MM.1S (cell line): ENCODE data around the gene ZNF805.

Experiments
- DNase-seq: peaks from one replicate; pipeline ENCODE4 v3.0.0-alpha.2; 2015
- H2AFZ ChIP-seq: fragments of 300-600 bp; sonication (generic); 2 replicates; pipeline ENCODE4 v1.6.0; 2016; ENCODE audit warnings: antibody characterized with exemption, low read length
- H3F3A ChIP-seq: fragments of 300-600 bp; sonication (generic); 2 replicates; pipeline ENCODE4 v1.6.1; 2016; ENCODE audit warnings: mild to moderate bottlenecking, antibody characterized with exemption, low read length, moderate library complexity, mixed read lengths; ENCODE audit not compliant: insufficient read depth
- H3K27ac ChIP-seq: fragments of 300-600 bp; sonication (generic); 2 replicates; pipeline ENCODE4 v1.5.1; 2016; ENCODE audit warnings: mild to moderate bottlenecking, low read length
- H3K27me3 ChIP-seq: fragments of 300-600 bp; sonication (generic); replicated peaks from 2 replicates; pipeline ENCODE4 v1.6.0; 2016; ENCODE audit warnings: low read length; ENCODE audit not compliant: insufficient read depth
- H3K36me3 ChIP-seq: fragments of 300-600 bp; sonication (generic); replicated peaks from 2 replicates; pipeline ENCODE4 v1.6.1; 2016; ENCODE audit warnings: mild to moderate bottlenecking, low read length, mixed read lengths; ENCODE audit not compliant: insufficient read depth
- H3K4me1 ChIP-seq: fragments of 300-600 bp; sonication (generic); 2 replicates; pipeline ENCODE4 v1.6.1; 2016; ENCODE audit warnings: low read length, mixed read lengths
- H3K4me2 ChIP-seq: fragments of 300-600 bp; sonication (generic); 2 replicates; pipeline ENCODE4 v1.6.0; 2016; ENCODE audit warnings: low read depth, low read length
- H3K4me3 ChIP-seq: fragments of 300-600 bp; sonication (generic); 2 replicates; pipeline ENCODE4 v1.5.1; 2016; ENCODE audit warnings: low read length, mixed read lengths
- H3K79me2 ChIP-seq: fragments of 300-600 bp; sonication (generic); 2 replicates; pipeline ENCODE4 v1.6.1; 2016; ENCODE audit warnings: mixed run types, low read length, mixed read lengths
- H3K9ac ChIP-seq: fragments of 300-600 bp; sonication (generic); 2 replicates; pipeline ENCODE4 v1.6.1; 2016; ENCODE audit warnings: low read length, mixed read lengths
- H3K9me2 ChIP-seq: fragments of 300-600 bp; sonication (generic); replicated peaks from 2 replicates; pipeline ENCODE4 v1.6.1; 2016; ENCODE audit warnings: mild to moderate bottlenecking, low read length, mixed read lengths; ENCODE audit not compliant: insufficient read depth
- H3K9me3 ChIP-seq: fragments of 300-600 bp; sonication (generic); replicated peaks from 2 replicates; pipeline ENCODE4 v1.6.1; 2016; ENCODE audit warnings: mild to moderate bottlenecking, low read length, mixed read lengths; ENCODE audit not compliant: insufficient read depth
- H4K20me1 ChIP-seq: fragments of 300-600 bp; sonication (generic); 2 replicates; pipeline ENCODE4 v1.6.1; 2016; ENCODE audit warnings: mild to moderate bottlenecking, low read length, moderate library complexity, mixed read lengths; ENCODE audit not compliant: insufficient read depth
- CTCF ChIP-seq: fragments of 300-600 bp; sonication (generic); IDR thresholded peaks from 2 replicates; pipeline ENCODE4 v1.5.1; 2016; ENCODE audit warnings: antibody characterized with exemption, low read length, mixed read lengths
- EZH2 ChIP-seq: fragments of 300-600 bp; sonication (generic); optimal IDR thresholded peaks from 2 replicates; pipeline ENCODE3; 2017; ENCODE audit warnings: low read depth, mild to moderate bottlenecking, antibody characterized with exemption, low read length, mixed read lengths
- EZH2phosphoT487 ChIP-seq: fragments of 300-600 bp; sonication (generic); IDR thresholded peaks from 2 replicates; pipeline ENCODE4 v1.6.1; 2018; ENCODE audit warnings: antibody characterized with exemption, low read length

The ZNF805 gene

GRCh38 chr19:57240311-57241090, at the start of gene ZNF805:
Gene ZNF805 (plus strand): TSS chr19:57240632. CDS start chr19:57240892, 260 bp downstream.
- Histone ChIP-seq H3K4me1 (peaks cover 11% of the 10 kb centered on the region; the same call in 1 of the 2 replicates), H3K9me2 (no peaks in the 10 kb centered on the region), H2AFZ (peak within 1 kb of the TSS; percentile 100), H4K20me1 (no peaks in the 10 kb centered on the region), H3K27ac (peak within 1 kb of the TSS; percentile 90), H3K4me2 (peak within 1 kb of the TSS; percentile 88), H3K79me2 (peaks cover 41% of the 10 kb centered on the region), H3K4me3 (peak within 1 kb of the TSS; percentile 98), H3K36me3 (no peaks in the 10 kb centered on the region), H3K27me3 (no peaks in the 10 kb centered on the region), H3K9ac (peak within 1 kb of the TSS; percentile 95), H3F3A (peaks cover 10% of the 10 kb centered on the region; the same call in 1 of the 2 replicates), H3K9me3 (no peaks in the 10 kb centered on the region; the same call in 1 of the 2 replicates)
- no peak for TF ChIP-seq CTCF
- TF ChIP-seq EZH2phosphoT487 = no peak
- TF ChIP-seq EZH2 = no peak
- DNase-seq = peak; percentile 96

GRCh38 chr19:57191141-57192076, 49.0 kb upstream of the ZNF805 start, which contains the start of gene ZNF264:
Gene ZNF264 (plus strand): TSS chr19:57191500. CDS start chr19:57191914, 414 bp downstream.
- Histone ChIP-seq H3K4me2 (peak within 1 kb of the TSS; percentile 54), H3K9me3 (no peaks in the 10 kb centered on the region), H3K27me3 (no peaks in the 10 kb centered on the region), H3K4me1 (no peaks in the 10 kb centered on the region), H3K4me3 (peak within 1 kb of the TSS; percentile 55), H3K9me2 (no peaks in the 10 kb centered on the region), H3K27ac (no peak within 1 kb of the TSS), H3K79me2 (no peaks in the 10 kb centered on the region), H3F3A (no peaks in the 10 kb centered on the region), H3K9ac (no peak within 1 kb of the TSS; the same call in 1 of the 2 replicates), H2AFZ (peak within 1 kb of the TSS; percentile 83), H3K36me3 (no peaks in the 10 kb centered on the region), H4K20me1 (no peaks in the 10 kb centered on the region)
- TF ChIP-seq CTCF = no peak
- no peak for TF ChIP-seq EZH2phosphoT487
- TF ChIP-seq EZH2 = no peak
- peak; percentile 63 for DNase-seq

- H3K27me3 ChIP-seq = no peaks in the 10 kb centered on the region
- no peak overlapping the region for H3K27ac ChIP-seq
- no peak for TF ChIP-seq CTCF
- no peak for TF ChIP-seq EZH2
- TF ChIP-seq EZH2phosphoT487 = no peak
- H3K4me2 ChIP-seq = peak overlapping the region; percentile 34; the same call in 1 of the 2 replicates
- H3K4me1 ChIP-seq = no peaks in the 10 kb centered on the region
- no peak for DNase-seq
- no peaks in the 10 kb centered on the region for H3K9me3 ChIP-seq
- H3K4me3 ChIP-seq = peak overlapping the region; percentile 55
- no peak overlapping the region for H3K9ac ChIP-seq
- no peaks in the 10 kb centered on the region for H3K9me2 ChIP-seq
- no peaks in the 10 kb centered on the region for H3K36me3 ChIP-seq
- H2AFZ ChIP-seq = 0 out of 2 replicates have a peak overlapping the region, but pooled peaks have one; percentile 83
- no peaks in the 10 kb centered on the region for H3F3A ChIP-seq
- no peaks in the 10 kb centered on the region for H4K20me1 ChIP-seq
- no peaks in the 10 kb centered on the region for H3K79me2 ChIP-seq
Observed at GRCh38 chr19:57192077-57192420, 48.4 kb upstream of the ZNF805 start.
